Measurements from ENCODE around the gene GPR27.

- TF ChIP-seq CTCF (IDR thresholded peaks at IDR 0.05) = no peak
- no peak for TF ChIP-seq EZH2 (IDR thresholded peaks at IDR 0.05)
- TF ChIP-seq EZH2phosphoT487 (IDR thresholded peaks at IDR 0.05) = no peak
These were observed 35.6 kb upstream of the GPR27 start for GRCh38 chr3:71718072-71718471.
